A673 (cell line): ENCODE measurements around the gene BRD4.

Experiments
- CTCF ChIP-seq: fragments of 300-800, 200-600 bp; sonication (generic); conservative IDR thresholded peaks from 2 replicates; pipeline ENCODE4 v1.5.1; 2017; ENCODE audit warnings: low read depth, mild to moderate bottlenecking, antibody characterized with exemption, low read length, moderate library complexity, mixed read lengths
- EZH2 ChIP-seq: fragments of 200-600 bp; sonication (generic); IDR thresholded peaks from 2 replicates; pipeline ENCODE4 v1.6.1; 2017; ENCODE audit warnings: borderline replicate concordance, low read depth, mild to moderate bottlenecking, mixed read lengths, antibody characterized with exemption, low read length; ENCODE audit not compliant: poor library complexity, severe bottlenecking

DNA sequence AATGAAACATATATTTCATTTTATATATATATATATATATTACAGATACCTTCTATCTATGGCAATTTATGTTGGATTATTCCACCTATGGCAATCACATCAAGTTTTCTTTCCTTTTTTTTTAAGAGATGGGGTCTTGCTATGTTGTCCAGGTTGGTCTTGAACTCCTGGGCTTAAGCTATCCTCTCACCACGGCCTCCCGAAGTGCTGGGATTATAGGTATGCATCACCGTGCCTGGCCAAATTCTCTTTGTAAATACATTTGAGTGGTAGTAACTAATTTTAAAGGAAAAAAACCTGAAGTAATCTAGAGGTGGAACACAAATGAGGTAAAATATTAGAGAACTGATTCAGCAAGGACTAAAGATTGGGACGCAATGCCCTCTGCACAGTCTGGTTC is 21.6 kb upstream of the BRD4 start:
- TF ChIP-seq CTCF = no peak
- TF ChIP-seq EZH2 = no peak
